Large intestine (tissue), 3 donors: ENCODE data around the gene NOP58. TPM values are rescaled to one million over a fixed set of nuclear protein-coding genes. Genes with fewer than 3 reads are reported as not detected.
"Not testable (repeated sequence)": the region's sequence is repeated elsewhere in the genome, so short reads cannot be mapped to it uniquely, and the experiment has no call there.

Source experiments
- DNase-seq, 2 donors: peaks; one replicate each; pipeline versions ENCODE4 v3.0.0 to v3.0.0-alpha.2; 2013
- H3K27ac ChIP-seq: one replicate; pipeline ENCODE4 v1.5.1; 2013; ENCODE audit warnings: low read length
- H3K27me3 ChIP-seq: 2 replicates; pipeline ENCODE4 v1.6.1; 2013; ENCODE audit warnings: low read length; ENCODE audit not compliant: control insufficient read depth, insufficient read depth
- H3K36me3 ChIP-seq: 2 replicates; pipeline ENCODE4 v1.6.1; 2013; ENCODE audit warnings: low read length; ENCODE audit not compliant: control insufficient read depth, insufficient read depth
- H3K4me1 ChIP-seq: one replicate; pipeline ENCODE4 v1.6.1; 2013; ENCODE audit warnings: low read length; ENCODE audit not compliant: control insufficient read depth, insufficient read depth
- H3K4me3 ChIP-seq: one replicate; pipeline ENCODE4 v1.5.1; 2013; ENCODE audit warnings: low read length
- H3K9me3 ChIP-seq: one replicate; pipeline ENCODE4 v1.6.1; 2013; ENCODE audit warnings: mild to moderate bottlenecking, low read depth, low read length, moderate library complexity; ENCODE audit not compliant: control insufficient read depth
- WGBS: methylation state at CpG from one replicate; pipeline ENCODE4 v1.1.5; 2013; ENCODE audit warnings: low lambda C conversion rate; ENCODE audit not compliant: insufficient coverage; 5-methylcytosine and 5-hydroxymethylcytosine counted together
- polyA plus RNA-seq: library from polyadenylated mRNA; unstranded; fragments of 120-200 nt; gene quantifications from one replicate; pipeline ENCODE4 v1.2.1, GENCODE V29; 2013

NOP58 gene
- polyA plus RNA-seq, 1 donor = 81.8 TPM

DNA sequence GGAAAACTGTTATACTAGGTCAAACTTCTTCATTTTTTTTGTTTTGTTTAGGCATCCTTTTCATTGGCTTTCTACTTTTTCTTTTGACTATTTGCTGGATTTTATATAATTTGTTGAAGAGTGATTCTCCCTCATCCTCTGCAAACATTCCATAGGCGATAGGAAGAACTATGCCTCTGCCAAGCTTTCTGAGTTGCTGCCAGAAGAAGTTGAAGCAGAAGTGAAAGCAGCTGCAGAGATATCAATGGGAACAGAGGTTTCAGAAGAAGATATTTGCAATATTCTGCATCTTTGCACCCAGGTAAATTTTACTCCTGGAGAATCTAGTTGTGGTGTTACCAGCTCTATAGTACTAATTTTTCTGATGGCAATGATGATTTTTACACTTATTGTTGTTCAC is 25.4 kb downstream of the NOP58 start:
- no peak for DNase-seq
- H3K27ac ChIP-seq = no peak overlapping the region
- no CpG with 5 or more reads among the region's 1 CpG for WGBS
- H3K9me3 ChIP-seq = no peaks in the 10 kb centered on the region
- no peak overlapping the region for H3K4me3 ChIP-seq
- peaks cover 64% of the 10 kb centered on the region for H3K36me3 ChIP-seq
- no peaks in the 10 kb centered on the region for H3K27me3 ChIP-seq
- no peaks in the 10 kb centered on the region for H3K4me1 ChIP-seq

- DNase-seq = no peak
- H3K4me1 ChIP-seq = no peaks in the 10 kb centered on the region
- peaks cover 58% of the 10 kb centered on the region for H3K36me3 ChIP-seq
- no peak overlapping the region for H3K27ac ChIP-seq
- H3K9me3 ChIP-seq = no peaks in the 10 kb centered on the region
- WGBS = 80% methylated on average over 1 of the region's 1 CpG
- no peaks in the 10 kb centered on the region for H3K27me3 ChIP-seq
- H3K4me3 ChIP-seq = no peak overlapping the region
Observed at GRCh38 chr2:202299712-202300111, 34.1 kb downstream of the NOP58 start.

DNA sequence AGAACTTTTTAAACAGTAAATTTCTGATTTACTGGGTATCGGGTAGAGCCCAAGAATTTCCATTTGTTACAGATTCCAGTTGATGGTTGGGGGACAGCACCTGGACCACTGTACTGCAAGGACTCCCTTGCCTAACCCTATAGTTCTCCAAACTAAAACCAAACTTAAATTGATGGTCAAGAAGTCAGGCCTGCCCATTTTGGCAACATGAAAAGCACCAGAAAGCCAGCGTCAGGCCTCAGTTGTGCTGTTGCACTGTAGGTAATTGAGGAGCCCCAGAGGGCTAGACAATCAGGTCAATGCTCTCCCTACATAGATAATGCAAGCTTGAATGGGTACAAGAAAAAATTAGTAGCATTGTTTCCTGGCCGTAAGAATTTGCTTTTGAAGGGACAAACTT is 40.5 kb downstream of the NOP58 start:
- WGBS = no CpG with 5 or more reads among the region's 3 CpGs
- H3K4me3 ChIP-seq = no peak overlapping the region
- no peaks in the 10 kb centered on the region for H3K9me3 ChIP-seq
- H3K27me3 ChIP-seq = no peaks in the 10 kb centered on the region
- H3K27ac ChIP-seq = no peak overlapping the region
- H3K4me1 ChIP-seq = no peaks in the 10 kb centered on the region
- peaks cover 53% of the 10 kb centered on the region for H3K36me3 ChIP-seq
- DNase-seq = no peak

DNA sequence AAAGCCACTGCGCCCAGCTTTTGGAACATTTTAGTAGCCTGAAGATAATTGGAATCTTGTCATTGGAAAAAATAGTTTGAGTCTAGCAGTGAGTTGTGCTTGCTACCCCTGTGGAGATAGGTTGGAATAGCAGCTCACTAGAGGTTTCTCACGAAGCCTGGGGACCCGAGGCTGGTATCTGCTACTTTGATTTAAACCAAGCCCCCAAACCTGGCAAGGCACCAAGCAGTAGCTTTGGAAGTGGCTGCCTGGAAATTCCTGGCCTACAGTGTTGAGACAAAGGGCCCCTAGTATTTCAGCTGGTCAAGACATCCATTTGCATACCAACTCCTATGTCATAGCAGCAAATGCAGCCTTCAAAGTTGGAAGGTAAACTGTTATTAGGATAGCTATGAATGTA is 42.1 kb downstream of the NOP58 start:
- H3K27me3 ChIP-seq = no peaks in the 10 kb centered on the region
- H3K9me3 ChIP-seq = no peaks in the 10 kb centered on the region
- peak in 1 of 2 donors; percentile 7 for DNase-seq
- no peaks in the 10 kb centered on the region for H3K4me1 ChIP-seq
- no CpG with 5 or more reads among the region's 3 CpGs for WGBS
- no peak overlapping the region for H3K27ac ChIP-seq
- H3K4me3 ChIP-seq = no peak overlapping the region
- H3K36me3 ChIP-seq = peaks cover 43% of the 10 kb centered on the region

GRCh38 chr2:202311823-202312388 is 46.3 kb downstream of the NOP58 start:
- H3K36me3 ChIP-seq = peaks cover 7% of the 10 kb centered on the region
- H3K4me1 ChIP-seq = no peaks in the 10 kb centered on the region
- H3K4me3 ChIP-seq = no peak overlapping the region
- DNase-seq = no peak
- WGBS = no CpG with 5 or more reads among the region's 4 CpGs
- H3K27me3 ChIP-seq = no peaks in the 10 kb centered on the region
- H3K27ac ChIP-seq = no peak overlapping the region
- H3K9me3 ChIP-seq = no peaks in the 10 kb centered on the region

DNA sequence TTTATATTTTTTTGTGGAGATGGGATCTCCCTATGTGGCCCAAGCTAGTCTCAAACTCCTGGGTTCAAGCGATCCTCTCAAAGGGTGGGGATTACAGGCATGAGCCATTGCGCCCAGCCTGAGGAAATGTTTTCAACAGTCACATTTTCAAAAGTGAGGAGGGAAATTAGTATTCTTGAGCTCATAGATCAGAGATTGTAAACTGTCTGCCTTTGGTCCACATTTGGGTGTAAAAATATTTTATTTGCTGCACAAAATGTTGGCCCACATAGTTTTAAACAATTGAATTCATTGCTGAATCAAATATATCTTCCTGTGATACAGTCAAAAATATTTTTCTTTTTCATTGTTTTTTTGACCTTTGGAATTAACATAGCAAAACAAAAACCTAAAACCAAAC is 48.6 kb downstream of the NOP58 start:
- Histone ChIP-seq H3K9me3 (no peaks in the 10 kb centered on the region), H3K4me3 (no peak overlapping the region), H3K36me3 (peaks cover 4% of the 10 kb centered on the region), H3K4me1 (no peaks in the 10 kb centered on the region), H3K27me3 (no peaks in the 10 kb centered on the region), H3K27ac (no peak overlapping the region)
- no CpG with 5 or more reads among the region's 2 CpGs for WGBS
- DNase-seq = no peak

DNA sequence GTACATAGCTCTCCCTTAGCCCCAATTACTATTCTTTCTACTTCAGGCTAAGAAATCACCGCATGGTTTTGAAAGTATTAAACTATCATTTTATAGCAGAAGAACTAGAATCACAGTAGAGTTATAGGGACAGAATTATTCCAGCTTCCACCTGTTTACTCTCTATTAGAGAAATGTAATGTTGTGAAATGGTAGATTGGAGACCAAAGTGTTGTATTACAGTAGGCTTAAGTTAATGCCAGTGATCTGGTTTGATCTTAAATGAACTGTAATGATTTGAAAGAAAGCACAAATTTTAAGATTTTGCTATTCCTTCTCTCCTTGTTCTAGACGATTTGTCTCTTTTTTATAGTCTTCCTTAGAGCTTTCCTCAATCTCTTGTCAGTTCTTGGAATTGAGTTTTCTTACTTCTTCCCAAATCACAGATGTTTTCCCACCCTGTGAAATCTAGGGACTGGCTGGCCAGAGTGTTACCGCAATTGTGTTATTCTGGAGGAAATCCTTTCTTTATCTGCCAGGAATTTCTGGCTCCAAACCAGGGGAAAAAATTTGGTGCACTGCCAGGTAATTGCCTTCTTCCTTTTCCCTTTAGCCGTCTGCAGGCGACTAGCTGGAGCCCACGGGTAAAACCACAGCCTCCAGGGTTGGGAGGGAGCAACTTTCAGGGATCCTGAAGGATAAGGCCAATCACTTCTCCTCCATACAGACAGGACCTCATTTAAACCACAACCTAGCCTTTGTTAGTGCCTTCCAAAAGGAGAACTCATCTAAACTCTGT is 51.7 kb downstream of the NOP58 start:
- peak; percentile 15 to 20 for DNase-seq
- Histone ChIP-seq H3K4me3 (no peak overlapping the region), H3K4me1 (no peaks in the 10 kb centered on the region), H3K27me3 (no peaks in the 10 kb centered on the region), H3K27ac (no peak overlapping the region), H3K9me3 (no peaks in the 10 kb centered on the region), H3K36me3 (peaks cover 8% of the 10 kb centered on the region)
- 83% methylated on average over 1 of the region's 6 CpGs for WGBS

DNA sequence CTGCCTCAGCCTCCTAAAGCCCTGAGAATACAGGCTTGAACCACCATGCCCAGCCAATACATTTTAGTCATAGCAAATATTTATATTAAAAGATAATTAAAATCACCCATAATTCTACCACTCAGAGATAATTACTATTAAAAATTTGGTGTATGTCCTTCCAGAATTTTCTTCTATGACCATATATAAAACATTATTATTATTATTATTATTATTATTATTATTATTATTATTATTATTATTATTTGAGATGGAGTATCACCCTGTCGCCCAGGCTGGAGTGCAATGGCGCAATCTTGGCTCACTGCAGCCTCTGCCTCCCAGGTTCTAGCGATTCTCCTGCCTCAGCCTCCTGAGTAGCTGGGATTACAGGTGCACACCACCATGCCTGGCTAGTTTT is 54.8 kb downstream of the NOP58 start:
- not testable (repeated sequence) for DNase-seq, H3K4me3 ChIP-seq, H3K9me3 ChIP-seq, H3K27ac ChIP-seq, H3K4me1 ChIP-seq, H3K27me3 ChIP-seq
- WGBS = 100% methylated on average over 1 of the region's 3 CpGs
- H3K36me3 ChIP-seq = peaks cover 16% of the 10 kb centered on the region

GRCh38 chr2:202322435-202322834 is 56.9 kb downstream of the NOP58 start:
- no peak for DNase-seq
- peaks cover 19% of the 10 kb centered on the region for H3K36me3 ChIP-seq
- no peak overlapping the region for H3K4me3 ChIP-seq
- WGBS = no CpG with 5 or more reads among the region's 3 CpGs
- H3K27ac ChIP-seq = no peak overlapping the region
- H3K9me3 ChIP-seq = no peaks in the 10 kb centered on the region
- H3K27me3 ChIP-seq = no peaks in the 10 kb centered on the region
- no peaks in the 10 kb centered on the region for H3K4me1 ChIP-seq

DNA sequence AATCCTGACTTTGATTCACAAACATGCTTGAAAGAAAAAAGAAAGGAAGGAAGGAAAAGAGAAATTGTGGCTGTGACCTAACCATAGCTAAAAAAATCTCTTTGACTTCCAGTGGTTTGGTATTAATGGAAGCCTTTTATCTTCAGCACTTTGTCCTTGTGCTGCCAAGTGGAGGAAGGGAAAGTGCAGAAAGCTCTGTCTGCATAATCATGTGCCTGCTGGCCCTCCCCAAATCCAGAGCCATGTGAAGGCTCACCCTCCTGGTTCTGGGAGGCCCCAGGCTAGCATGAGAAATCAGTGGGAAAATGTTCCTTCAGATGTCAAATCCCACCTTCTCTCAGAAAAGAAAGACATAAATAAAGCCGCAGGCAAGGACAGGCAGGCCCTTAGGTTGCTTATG is 62.3 kb downstream of the NOP58 start:
- Histone ChIP-seq H3K9me3 (no peaks in the 10 kb centered on the region), H3K36me3 (peaks cover 6% of the 10 kb centered on the region), H3K4me3 (no peak overlapping the region), H3K4me1 (no peaks in the 10 kb centered on the region), H3K27ac (no peak overlapping the region), H3K27me3 (no peaks in the 10 kb centered on the region)
- peak in 1 of 2 donors; percentile 23 for DNase-seq
- no CpG with 5 or more reads among the region's 1 CpG for WGBS
